ENCODE results near the gene BCL2.

DNA sequence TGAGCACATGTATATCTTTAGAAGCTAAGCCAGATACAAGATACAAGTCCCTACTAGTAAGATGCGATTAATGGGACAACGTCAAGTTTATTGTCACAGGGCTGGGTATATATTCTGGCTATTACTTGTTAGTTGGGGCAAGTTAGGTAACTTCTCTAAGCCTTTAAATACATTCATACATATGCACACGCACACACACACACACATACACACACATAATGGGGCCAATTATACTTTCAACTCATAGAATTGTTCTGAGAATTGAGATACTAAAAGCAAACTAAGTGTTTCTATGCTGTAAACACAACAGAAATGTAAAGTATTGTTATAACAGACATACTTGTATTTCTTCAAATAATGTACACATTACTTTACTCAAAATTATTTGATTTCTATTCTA lies 116.1 kb downstream of the BCL2 start:
- TF ChIP-seq, protein P1, sequence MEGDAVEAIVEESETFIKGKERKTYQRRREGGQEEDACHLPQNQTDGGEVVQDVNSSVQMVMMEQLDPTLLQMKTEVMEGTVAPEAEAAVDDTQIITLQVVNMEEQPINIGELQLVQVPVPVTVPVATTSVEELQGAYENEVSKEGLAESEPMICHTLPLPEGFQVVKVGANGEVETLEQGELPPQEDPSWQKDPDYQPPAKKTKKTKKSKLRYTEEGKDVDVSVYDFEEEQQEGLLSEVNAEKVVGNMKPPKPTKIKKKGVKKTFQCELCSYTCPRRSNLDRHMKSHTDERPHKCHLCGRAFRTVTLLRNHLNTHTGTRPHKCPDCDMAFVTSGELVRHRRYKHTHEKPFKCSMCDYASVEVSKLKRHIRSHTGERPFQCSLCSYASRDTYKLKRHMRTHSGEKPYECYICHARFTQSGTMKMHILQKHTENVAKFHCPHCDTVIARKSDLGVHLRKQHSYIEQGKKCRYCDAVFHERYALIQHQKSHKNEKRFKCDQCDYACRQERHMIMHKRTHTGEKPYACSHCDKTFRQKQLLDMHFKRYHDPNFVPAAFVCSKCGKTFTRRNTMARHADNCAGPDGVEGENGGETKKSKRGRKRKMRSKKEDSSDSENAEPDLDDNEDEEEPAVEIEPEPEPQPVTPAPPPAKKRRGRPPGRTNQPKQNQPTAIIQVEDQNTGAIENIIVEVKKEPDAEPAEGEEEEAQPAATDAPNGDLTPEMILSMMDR (IDR thresholded peaks at IDR 0.05), result no peak
- no peak for TF ChIP-seq POLR2A (IDR thresholded peaks at IDR 0.05)

Data from prostate gland (tissue), 2 donors.